HepG2 (cell line): ENCODE data around the gene ARPP19. TPM values are rescaled to one million over a fixed set of nuclear protein-coding genes. Genes with fewer than 3 reads are reported as not detected.

Source experiments
- ATAC-seq: fragments of 200-7000 bp; cut with Tn5 transposase; 3 replicates; pipeline ENCODE4 v1.9.1; 2020; ENCODE audit warnings: mild to moderate bottlenecking, moderate library complexity
- BruUV-seq: library from RNA; stranded (reverse); fragments of 400-500 nt; replicated peaks from 2 replicates; lab custom pipeline; 2021; lab: Mats Ljungman, UMichigan
- CTCF ChIA-PET: fragments of 300-600 bp; formaldehyde crosslinking; extraction: SDS; loops from one replicate; lab custom pipeline; 2021; ENCODE audit warnings: low total read pairs, inconsistent platforms, low intra/inter-chr PET ratio; lab: Yijun Ruan, JAX
- POLR2A ChIA-PET: fragments of 350-600 bp; sonication (Branson Sonifier 250); formaldehyde crosslinking; loops from one replicate; lab custom pipeline; 2020; ENCODE audit warnings: antibody characterized with exemption, inconsistent platforms; lab: Yijun Ruan, JAX
- DNase-seq: peaks from one replicate; pipeline ENCODE4 v3.0.0-alpha.2; 2015; ENCODE audit warnings: low spot score
- FAIRE-seq: peaks from 3 replicates; lab custom pipeline; 2011; peaks lifted over from hg19 to GRCh38; lab: Jason Lieb, UNC
- H2AFZ ChIP-seq: one replicate; pipeline ENCODE4 v1.6.1; 2011; ENCODE audit warnings: low read length, inconsistent platforms
- H3K27ac ChIP-seq: fragments of 300-600 bp; 3 replicates; pipeline ENCODE4 v1.8.0; 2011; ENCODE audit warnings: mixed run types, mild to moderate bottlenecking, mixed read lengths, low read length, inconsistent platforms; ENCODE audit not compliant: insufficient read depth; ENCODE audit errors: extremely low read length
- H3K27me3 ChIP-seq, 2 experiments: fragments of 200-600 bp in 1 of 2; 2 replicates in 1 of 2; 3 replicates in 1 of 2; pipeline versions ENCODE4 v1.6.0 to v1.8.0; 2011; ENCODE audit warnings: low read length in 2 of 2, mild to moderate bottlenecking in 2 of 2, moderate library complexity in 2 of 2, inconsistent platforms in 1 of 2; ENCODE audit not compliant: insufficient read depth in 2 of 2, control insufficient read depth in 1 of 2
- H3K36me3 ChIP-seq, 2 experiments: fragments of 200-600 bp in 1 of 2; replicated peaks in 1 of 2; 2 replicates in 1 of 2; 3 replicates in 1 of 2; pipeline versions ENCODE4 v1.5.1 to v1.8.0; 2011; ENCODE audit warnings: low read length in 2 of 2, inconsistent platforms in 1 of 2; ENCODE audit not compliant: insufficient read depth in 2 of 2, control insufficient read depth in 1 of 2
- H3K4me1 ChIP-seq: 2 replicates; pipeline ENCODE4 v1.5.1; 2012; ENCODE audit warnings: low read length, inconsistent platforms; ENCODE audit not compliant: insufficient read depth
- H3K4me2 ChIP-seq: 2 replicates; pipeline ENCODE4 v1.6.0; 2011; ENCODE audit warnings: low read depth, low read length, inconsistent platforms
- H3K4me3 ChIP-seq, 3 experiments: fragments of 200-600 bp in 1 of 3; sonication (generic), shearing (Covaris generic) in 1 of 3; replicated peaks in 1 of 3; 2 replicates each; pipeline ENCODE4 v1.5.1; 2011 to 2016; ENCODE audit warnings: low read length in 3 of 3, inconsistent platforms in 2 of 3, low read depth in 2 of 3, mild to moderate bottlenecking in 2 of 3, control low read depth in 1 of 3, mixed read lengths in 1 of 3; ENCODE audit not compliant: insufficient read depth in 1 of 3
- H3K79me2 ChIP-seq: one replicate; pipeline ENCODE4 v1.6.1; 2011; ENCODE audit warnings: low read length, inconsistent platforms; ENCODE audit not compliant: insufficient read depth
- H3K9ac ChIP-seq: 2 replicates; pipeline ENCODE4 v1.6.0; 2011; ENCODE audit warnings: mild to moderate bottlenecking, low read depth, low read length, inconsistent platforms; ENCODE audit not compliant: insufficient read depth
- H3K9me3 ChIP-seq: 2 replicates; pipeline ENCODE4 v1.5.1; 2012; ENCODE audit warnings: mild to moderate bottlenecking, low read length
- H4K20me1 ChIP-seq: 2 replicates; pipeline ENCODE4 v1.6.0; 2011; ENCODE audit warnings: inconsistent platforms, mild to moderate bottlenecking, low read length, moderate library complexity; ENCODE audit not compliant: insufficient read depth
- AGO2 ChIP-seq: fragments of 200-400 bp; formaldehyde crosslinking; optimal IDR thresholded peaks from 2 replicates; pipeline ENCODE3; 2017; ENCODE audit warnings: mild to moderate bottlenecking, low read depth, low read length, moderate library complexity
- ARNTL ChIP-seq: sonication (generic); formaldehyde crosslinking; IDR thresholded peaks from 2 replicates; pipeline ENCODE4 v1.4.0; 2020; ENCODE audit warnings: mild to moderate bottlenecking, missing genetic modification reagents
- EZH2 ChIP-seq: conservative IDR thresholded peaks from 2 replicates; pipeline ENCODE4 v1.6.1; 2012; ENCODE audit warnings: mild to moderate bottlenecking, low read depth, low read length, moderate library complexity
- FOSL2 ChIP-seq: sonication (generic); formaldehyde crosslinking; IDR thresholded peaks from 2 replicates; pipeline ENCODE4 v1.4.0; 2020; ENCODE audit warnings: missing genetic modification reagents
- HDAC1 ChIP-seq: sonication (generic); formaldehyde crosslinking; IDR thresholded peaks from 2 replicates; pipeline ENCODE4 v1.5.1; 2020; ENCODE audit warnings: mild to moderate bottlenecking, missing genetic modification reagents
- HOXA9 ChIP-seq: sonication (generic); formaldehyde crosslinking; IDR thresholded peaks from 2 replicates; pipeline ENCODE4 v1.8.1; 2022; ENCODE audit warnings: missing genetic modification reagents, mild to moderate bottlenecking, moderate library complexity, borderline replicate concordance
- HOXD1 ChIP-seq: sonication (generic); formaldehyde crosslinking; IDR thresholded peaks from 2 replicates; pipeline ENCODE4 v1.5.0; 2020; ENCODE audit warnings: missing genetic modification reagents
- NFIB ChIP-seq: sonication (generic); formaldehyde crosslinking; IDR thresholded peaks from 2 replicates; pipeline ENCODE4 v1.9.0; 2021; ENCODE audit warnings: missing genetic modification reagents, mild to moderate bottlenecking, borderline replicate concordance
- RXRB ChIP-seq: IDR thresholded peaks from 2 replicates; pipeline ENCODE4 v1.6.1; 2016; ENCODE audit warnings: borderline replicate concordance, missing genetic modification reagents, missing compliant biosample characterization
- TGIF2 ChIP-seq: IDR thresholded peaks from 2 replicates; pipeline ENCODE4 v1.6.1; 2016; ENCODE audit warnings: control low read depth, missing compliant biosample characterization
- ZFP62 ChIP-seq: sonication (generic); formaldehyde crosslinking; IDR thresholded peaks from 2 replicates; pipeline ENCODE4 v1.4.0; 2020; ENCODE audit warnings: missing genetic modification reagents
- ZNF292 ChIP-seq: sonication (generic); formaldehyde crosslinking; IDR thresholded peaks from 2 replicates; pipeline ENCODE4 v1.8.1; 2022; ENCODE audit warnings: mild to moderate bottlenecking, low read depth, missing genetic modification reagents, borderline replicate concordance
- ZNF484 ChIP-seq: sonication (generic); formaldehyde crosslinking; IDR thresholded peaks from 2 replicates; pipeline ENCODE4 v1.5.1; 2020; ENCODE audit warnings: mild to moderate bottlenecking, low read depth, missing genetic modification reagents, borderline replicate concordance
- ZNF501 ChIP-seq: sonication (generic); formaldehyde crosslinking; IDR thresholded peaks from 2 replicates; pipeline ENCODE4 v1.5.1; 2020; ENCODE audit warnings: mild to moderate bottlenecking, moderate library complexity, missing genetic modification reagents
- ZNF75D ChIP-seq: sonication (generic); formaldehyde crosslinking; IDR thresholded peaks from 2 replicates; pipeline ENCODE4 v1.8.1; 2023; ENCODE audit warnings: missing genetic modification reagents, mild to moderate bottlenecking, borderline replicate concordance
- WGBS: methylation state at CpG from one replicate; pipeline ENCODE4 v1.1.6; 2017; ENCODE audit warnings: low lambda C conversion rate; 5-methylcytosine and 5-hydroxymethylcytosine counted together
- in situ Hi-C: cut with HindIII; loops from 2 replicates; pipeline ENCODE4 v1.10.0; 2017; ENCODE audit warnings: low pct_unique_long_range_greater_than_20kb; ENCODE audit not compliant: extremely low pct_ligation_motif_present
- intact Hi-C: fragments of 100-400 bp; cut with micrococcal nuclease; formaldehyde crosslinking; loops from one replicate; pipeline ENCODE4 v1.10.0; 2022; ENCODE audit not compliant: unreplicated experiment
- polyA plus RNA-seq, 8 experiments: library from polyadenylated mRNA; depleted of rRNA in 3 of 8; stranded (reverse) in 7 of 8; unstranded in 1 of 8; fragments of >200 nt; fragmentation: Illumina TruSeq in 4 of 8; extraction: Trizol in 4 of 8; gene quantifications; 2 replicates each; pipeline versions ENCODE4 v1.2.1 to v1.2.3, GENCODE V29; 2011 to 2016; ENCODE audit warnings: low read depth in 4 of 8, missing spikeins in 1 of 8, mixed read lengths in 1 of 8; ENCODE audit not compliant: insufficient read depth in 1 of 8
- total RNA-seq, 5 experiments: library from RNA; depleted of rRNA; stranded (reverse); fragments of >200 nt; fragmentation: Illumina TruSeq; extraction: Trizol; gene quantifications; 2 replicates each; pipeline ENCODE4 v1.2.3, GENCODE V29; 2016; ENCODE audit warnings: low read depth in 1 of 5
- TF ChIP-seq, protein P1 (sequence below): sonication (generic); formaldehyde crosslinking; IDR thresholded peaks from 2 replicates; pipeline ENCODE4 v1.4.0; 2020; ENCODE audit warnings: mild to moderate bottlenecking, missing genetic modification reagents
- TF ChIP-seq, protein P2 (sequence below): sonication (generic); formaldehyde crosslinking; IDR thresholded peaks from 2 replicates; pipeline ENCODE4 v1.5.0; 2020; ENCODE audit warnings: mild to moderate bottlenecking, missing genetic modification reagents
- TF ChIP-seq, protein P3 (sequence below): sonication (generic); formaldehyde crosslinking; IDR thresholded peaks from 2 replicates; pipeline ENCODE4 v1.4.0; 2020; ENCODE audit warnings: missing genetic modification reagents

ARPP19 gene
- total and polyA plus RNA-seq, 2 of the 13 experiments (the other 11 are each of a cell fraction or from before 2014, with no cell fraction given): 70.8 to 123 TPM

DNA sequence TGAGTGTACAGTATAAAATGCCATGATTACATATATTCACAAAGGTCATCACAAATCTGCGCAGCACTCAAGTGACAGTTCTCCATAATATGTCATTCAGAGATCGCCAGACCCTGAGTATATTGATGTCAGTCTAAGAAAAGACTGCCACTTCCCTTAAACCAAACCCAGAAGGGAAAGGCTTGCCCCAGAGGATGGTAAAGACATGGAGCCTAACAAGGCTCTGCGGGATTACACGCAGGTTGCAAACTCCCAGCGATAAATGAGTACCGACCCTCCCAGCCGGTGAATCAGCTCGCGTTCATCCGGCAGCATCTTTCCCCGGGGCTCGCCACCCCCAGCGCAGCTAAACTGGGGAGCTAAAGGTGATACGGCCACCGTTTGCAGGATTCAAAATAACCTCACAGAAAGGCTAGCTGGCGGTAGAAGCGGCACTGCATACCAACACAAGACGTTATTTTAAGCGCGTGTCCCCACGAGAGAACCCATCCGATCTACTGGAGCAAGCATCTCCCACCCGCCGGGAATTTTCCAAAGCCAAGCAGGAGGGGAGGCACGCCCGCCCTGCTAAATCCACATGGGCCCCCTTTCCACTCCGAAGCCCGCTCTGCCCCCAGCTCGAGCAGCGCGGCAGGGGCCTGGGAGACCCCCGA lies 40.8 kb downstream of the ARPP19 start:
- BruUV-seq: no TSS peak
- in situ Hi-C loops: no loop called here
- Histone ChIP-seq H2AFZ (no peak overlapping the region), H3K27ac (no peak overlapping the region), H3K36me3 (no peaks in the 10 kb centered on the region), H4K20me1 (no peaks in the 10 kb centered on the region), H3K9me3 (no peaks in the 10 kb centered on the region), H3K4me1 (peaks cover 23% of the 10 kb centered on the region), H3K4me3 (peak overlapping the region; percentile 71 to 78 (median 76); a peak in 5 of 6 replicates), H3K4me2 (peak overlapping the region; percentile 92), H3K79me2 (no peaks in the 10 kb centered on the region), H3K27me3 (peaks cover 3 to 42% of the 10 kb centered on the region in 2 experiments; a peak in 4 of 5 replicates), H3K9ac (peak overlapping the region; percentile 56; the same call in 1 of the 2 replicates)
- WGBS: 22% methylated on average over 16 of the region's 32 CpGs
- intact Hi-C loops: loop anchor here (10.0 kb wide), 2 partner anchors 147 to 207 kb away; partner anchors contain the start of gene ATOSA
- POLR2A ChIA-PET: interaction anchor here (1.0 kb wide), 1 partner anchor 41 kb away, joined by 4 read pairs; no protein-coding TSS in a partner anchor
- DNase-seq (no peak), ATAC-seq (peak; percentile 6), FAIRE-seq (no peak)
- CTCF ChIA-PET: no interaction called here
- no peak for TF ChIP-seq RXRB
- no peak for TF ChIP-seq HDAC1
- TF ChIP-seq NFIB (CRISPR knock-in tag): no peak
- TF ChIP-seq HOXA9 (CRISPR knock-in tag): 0 out of 2 replicates have a peak, but pooled peaks have one; percentile 39
- no peak for TF ChIP-seq ARNTL (CRISPR knock-in tag)
- TF ChIP-seq, protein P1, sequence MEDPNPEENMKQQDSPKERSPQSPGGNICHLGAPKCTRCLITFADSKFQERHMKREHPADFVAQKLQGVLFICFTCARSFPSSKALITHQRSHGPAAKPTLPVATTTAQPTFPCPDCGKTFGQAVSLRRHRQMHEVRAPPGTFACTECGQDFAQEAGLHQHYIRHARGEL: no peak
- TF ChIP-seq ZNF292: 0 out of 2 replicates have a peak, but pooled peaks have one; percentile 21
- TF ChIP-seq, protein P2, sequence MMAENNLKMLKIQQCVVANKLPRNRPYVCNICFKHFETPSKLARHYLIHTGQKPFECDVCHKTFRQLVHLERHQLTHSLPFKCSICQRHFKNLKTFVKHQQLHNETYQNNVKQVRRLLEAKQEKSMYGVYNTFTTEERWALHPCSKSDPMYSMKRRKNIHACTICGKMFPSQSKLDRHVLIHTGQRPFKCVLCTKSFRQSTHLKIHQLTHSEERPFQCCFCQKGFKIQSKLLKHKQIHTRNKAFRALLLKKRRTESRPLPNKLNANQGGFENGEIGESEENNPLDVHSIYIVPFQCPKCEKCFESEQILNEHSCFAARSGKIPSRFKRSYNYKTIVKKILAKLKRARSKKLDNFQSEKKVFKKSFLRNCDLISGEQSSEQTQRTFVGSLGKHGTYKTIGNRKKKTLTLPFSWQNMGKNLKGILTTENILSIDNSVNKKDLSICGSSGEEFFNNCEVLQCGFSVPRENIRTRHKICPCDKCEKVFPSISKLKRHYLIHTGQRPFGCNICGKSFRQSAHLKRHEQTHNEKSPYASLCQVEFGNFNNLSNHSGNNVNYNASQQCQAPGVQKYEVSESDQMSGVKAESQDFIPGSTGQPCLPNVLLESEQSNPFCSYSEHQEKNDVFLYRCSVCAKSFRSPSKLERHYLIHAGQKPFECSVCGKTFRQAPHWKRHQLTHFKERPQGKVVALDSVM (CRISPR knock-in tag): no peak
- TF ChIP-seq AGO2: no peak
- no peak for TF ChIP-seq TGIF2 (CRISPR knock-in tag)
- TF ChIP-seq ZNF501: 0 out of 2 replicates have a peak, but pooled peaks have one; percentile 41
- 0 out of 2 replicates have a peak, but pooled peaks have one; percentile 5 for TF ChIP-seq FOSL2 (CRISPR knock-in tag)
- TF ChIP-seq, protein P3, sequence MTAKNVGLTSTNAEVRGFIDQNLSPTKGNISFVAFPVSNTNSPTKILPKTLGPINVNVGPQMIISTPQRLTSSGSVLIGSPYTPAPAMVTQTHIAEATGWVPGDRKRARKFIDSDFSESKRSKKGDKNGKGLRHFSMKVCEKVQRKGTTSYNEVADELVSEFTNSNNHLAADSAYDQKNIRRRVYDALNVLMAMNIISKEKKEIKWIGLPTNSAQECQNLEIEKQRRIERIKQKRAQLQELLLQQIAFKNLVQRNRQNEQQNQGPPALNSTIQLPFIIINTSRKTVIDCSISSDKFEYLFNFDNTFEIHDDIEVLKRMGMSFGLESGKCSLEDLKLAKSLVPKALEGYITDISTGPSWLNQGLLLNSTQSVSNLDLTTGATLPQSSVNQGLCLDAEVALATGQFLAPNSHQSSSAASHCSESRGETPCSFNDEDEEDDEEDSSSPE (CRISPR knock-in tag): no peak
- TF ChIP-seq EZH2: peak; percentile 79; the same call in 1 of the 2 replicates
- TF ChIP-seq ZNF75D (CRISPR knock-in tag): no peak
- TF ChIP-seq ZNF484 (CRISPR knock-in tag): no peak
- TF ChIP-seq HOXD1: no peak
- TF ChIP-seq ZFP62 (CRISPR knock-in tag): no peak
